ENCODE measurements around the gene KIF6.

Gene KIF6

GRCh38 chr6:39714802-39715201 lies 10.4 kb downstream of the KIF6 start:
- no peak overlapping the region for H3K4me3 ChIP-seq (ENCODE audit: low read depth, low read length)
- no peak for DNase-seq (ENCODE audit: low read depth)
- TF ChIP-seq, protein P1, sequence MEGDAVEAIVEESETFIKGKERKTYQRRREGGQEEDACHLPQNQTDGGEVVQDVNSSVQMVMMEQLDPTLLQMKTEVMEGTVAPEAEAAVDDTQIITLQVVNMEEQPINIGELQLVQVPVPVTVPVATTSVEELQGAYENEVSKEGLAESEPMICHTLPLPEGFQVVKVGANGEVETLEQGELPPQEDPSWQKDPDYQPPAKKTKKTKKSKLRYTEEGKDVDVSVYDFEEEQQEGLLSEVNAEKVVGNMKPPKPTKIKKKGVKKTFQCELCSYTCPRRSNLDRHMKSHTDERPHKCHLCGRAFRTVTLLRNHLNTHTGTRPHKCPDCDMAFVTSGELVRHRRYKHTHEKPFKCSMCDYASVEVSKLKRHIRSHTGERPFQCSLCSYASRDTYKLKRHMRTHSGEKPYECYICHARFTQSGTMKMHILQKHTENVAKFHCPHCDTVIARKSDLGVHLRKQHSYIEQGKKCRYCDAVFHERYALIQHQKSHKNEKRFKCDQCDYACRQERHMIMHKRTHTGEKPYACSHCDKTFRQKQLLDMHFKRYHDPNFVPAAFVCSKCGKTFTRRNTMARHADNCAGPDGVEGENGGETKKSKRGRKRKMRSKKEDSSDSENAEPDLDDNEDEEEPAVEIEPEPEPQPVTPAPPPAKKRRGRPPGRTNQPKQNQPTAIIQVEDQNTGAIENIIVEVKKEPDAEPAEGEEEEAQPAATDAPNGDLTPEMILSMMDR (IDR thresholded peaks at IDR 0.05; ENCODE audit: low read depth, low read length, missing control alignments) = no peak
- in situ Hi-C loops (cut with HindIII; ENCODE audit: low sequenced_read_pairs) = no loop called here

DNA sequence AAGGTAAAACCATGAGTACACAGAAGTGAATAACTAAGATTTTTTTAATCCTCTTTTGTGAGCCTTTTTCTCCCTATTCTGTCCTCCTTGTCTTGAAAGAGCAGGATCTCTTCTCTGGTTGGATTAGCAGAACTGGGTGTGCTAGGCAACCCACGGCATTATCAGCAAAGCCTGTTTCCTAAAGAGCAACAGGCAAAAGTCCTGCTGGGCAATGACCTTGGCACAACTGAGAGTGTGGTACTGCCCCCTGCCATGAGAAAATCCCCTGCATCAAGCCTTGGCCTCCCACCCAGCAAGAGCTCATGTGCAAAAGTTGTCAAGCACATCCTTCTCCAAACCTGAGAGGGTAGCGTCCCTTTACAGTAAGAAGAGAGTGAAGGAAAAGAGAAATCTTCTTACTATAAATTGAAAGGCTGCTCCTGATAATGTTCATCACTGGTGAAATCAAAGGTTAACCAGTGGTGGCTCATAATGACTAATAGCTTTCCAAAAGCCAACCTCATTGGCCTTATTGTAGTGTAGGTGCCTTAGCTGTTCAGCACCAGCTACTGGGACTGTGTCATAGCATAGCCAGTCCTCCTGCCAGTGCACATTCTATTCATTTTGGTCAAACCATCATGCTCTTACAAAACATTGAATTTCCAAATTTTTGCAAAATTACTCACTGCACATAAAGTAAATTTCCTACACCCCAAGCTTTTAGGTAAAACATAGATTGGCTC lies 17.1 kb downstream of the KIF6 start:
- no peak overlapping the region for H3K4me3 ChIP-seq (ENCODE audit: low read depth, low read length)
- no peak for DNase-seq (ENCODE audit: low read depth)
- TF ChIP-seq, protein P1 (IDR thresholded peaks at IDR 0.05; ENCODE audit: low read depth, low read length, missing control alignments) = no peak
- in situ Hi-C loops (cut with HindIII; ENCODE audit: low sequenced_read_pairs) = no loop called here

DNA sequence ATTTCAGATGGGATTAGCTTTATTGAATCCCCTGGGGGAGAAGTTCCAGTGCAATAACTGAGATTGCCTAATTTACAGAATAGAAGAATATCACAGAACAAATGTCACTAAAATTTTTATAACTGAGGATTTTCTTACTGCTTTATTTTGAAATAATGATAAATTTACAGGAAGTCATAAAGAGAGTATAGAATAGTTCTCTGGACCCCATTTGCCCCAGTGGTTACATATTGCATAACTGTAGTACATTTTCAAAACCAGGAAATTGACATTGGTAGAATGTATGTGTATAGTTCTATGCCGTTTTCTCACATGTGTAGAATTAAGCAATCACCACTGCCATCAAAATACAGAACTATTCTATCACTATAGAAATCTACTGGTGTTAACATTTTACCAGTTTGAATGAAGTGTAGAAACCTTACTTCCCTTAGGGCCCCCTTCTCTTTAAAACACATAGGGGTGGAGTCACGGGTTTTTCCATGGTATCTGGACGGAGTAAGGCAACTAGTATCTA lies 18.3 kb downstream of the KIF6 start:
- no peak for DNase-seq (ENCODE audit: low read depth)
- no peak overlapping the region for H3K4me3 ChIP-seq (ENCODE audit: low read depth, low read length)
- TF ChIP-seq, protein P1 (IDR thresholded peaks at IDR 0.05; ENCODE audit: low read depth, low read length, missing control alignments) = no peak
- in situ Hi-C loops (cut with HindIII; ENCODE audit: low sequenced_read_pairs) = no loop called here

- DNase-seq (ENCODE audit: low read depth) = no peak
- no peak overlapping the region for H3K4me3 ChIP-seq (ENCODE audit: low read depth, low read length)
- TF ChIP-seq, protein P1 (IDR thresholded peaks at IDR 0.05; ENCODE audit: low read depth, low read length, missing control alignments) = no peak
- in situ Hi-C loops (cut with HindIII; ENCODE audit: low sequenced_read_pairs) = no loop called here
These were observed 22.9 kb downstream of the KIF6 start for GRCh38 chr6:39702265-39702664.

DNA sequence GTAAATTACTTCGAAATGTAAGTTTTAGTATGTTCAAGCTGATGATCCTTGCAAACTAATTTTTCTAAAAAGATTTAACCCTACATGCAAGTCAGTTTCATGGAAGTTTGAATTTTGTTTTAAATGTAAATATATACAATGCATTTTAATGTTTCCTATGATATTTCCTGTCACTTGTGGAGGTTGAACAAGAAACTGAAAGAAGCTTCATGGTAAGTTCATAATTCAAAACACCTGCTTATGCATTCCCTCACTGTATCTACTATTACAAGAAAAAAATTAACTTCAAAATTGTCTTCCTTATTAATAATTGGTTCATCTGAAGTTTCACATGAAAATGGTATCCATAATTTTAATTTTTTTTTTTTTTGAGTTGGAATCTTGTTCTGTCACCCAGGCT lies 24.8 kb downstream of the KIF6 start:
- TF ChIP-seq, protein P1 (IDR thresholded peaks at IDR 0.05; ENCODE audit: low read depth, low read length, missing control alignments) = no peak
- in situ Hi-C loops (cut with HindIII; ENCODE audit: low sequenced_read_pairs) = no loop called here
- no peak for DNase-seq (ENCODE audit: low read depth)
- H3K4me3 ChIP-seq (ENCODE audit: low read depth, low read length) = no peak overlapping the region

GRCh38 chr6:39698789-39699188 lies 26.4 kb downstream of the KIF6 start:
- in situ Hi-C loops (cut with HindIII; ENCODE audit: low sequenced_read_pairs) = no loop called here
- DNase-seq (ENCODE audit: low read depth) = no peak
- no peak overlapping the region for H3K4me3 ChIP-seq (ENCODE audit: low read depth, low read length)
- TF ChIP-seq, protein P1 (IDR thresholded peaks at IDR 0.05; ENCODE audit: low read depth, low read length, missing control alignments) = no peak
